HPDE6-E6E7 (cell line): Measurements from ENCODE around the gene EPHB1.
"Not testable (repeated sequence)": the region's sequence is repeated elsewhere in the genome, so short reads cannot be mapped to it uniquely, and the experiment has no call there.

Experiments used
- DNase-seq: peaks from one replicate; pipeline ENCODE4 v3.0.0; 2011; ENCODE audit warnings: missing footprints; ENCODE audit errors: extremely low spot score

The EPHB1 gene

GRCh38 chr3:134952371-134952770 lies 157.3 kb downstream of the EPHB1 start:
- DNase-seq, result no peak

DNA sequence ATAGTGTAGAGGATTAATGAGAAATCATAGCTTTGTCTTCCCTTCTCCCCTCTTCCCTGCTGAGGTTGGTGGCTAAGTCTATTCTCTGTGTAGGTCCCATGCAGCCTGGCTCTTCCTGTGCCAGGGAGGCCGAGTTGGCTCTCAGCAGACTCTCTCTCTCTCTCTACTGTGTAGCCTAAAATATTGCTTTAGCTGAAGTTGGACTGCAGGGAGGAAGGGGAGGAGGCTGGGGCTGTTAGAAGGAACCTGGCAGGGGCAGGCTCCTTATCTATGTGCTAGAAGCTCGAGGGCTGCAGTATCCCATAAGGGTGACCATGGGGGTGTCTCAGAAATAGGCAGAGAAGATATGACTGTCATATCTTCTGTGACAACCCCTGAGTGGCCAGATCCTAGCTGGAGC lies 160.8 kb downstream of the EPHB1 start:
- no peak for DNase-seq

- DNase-seq, result no peak
Observed at GRCh38 chr3:134956395-134956794, 161.3 kb downstream of the EPHB1 start.

GRCh38 chr3:134956844-134957243 lies 161.8 kb downstream of the EPHB1 start:
- DNase-seq, result no peak

DNA sequence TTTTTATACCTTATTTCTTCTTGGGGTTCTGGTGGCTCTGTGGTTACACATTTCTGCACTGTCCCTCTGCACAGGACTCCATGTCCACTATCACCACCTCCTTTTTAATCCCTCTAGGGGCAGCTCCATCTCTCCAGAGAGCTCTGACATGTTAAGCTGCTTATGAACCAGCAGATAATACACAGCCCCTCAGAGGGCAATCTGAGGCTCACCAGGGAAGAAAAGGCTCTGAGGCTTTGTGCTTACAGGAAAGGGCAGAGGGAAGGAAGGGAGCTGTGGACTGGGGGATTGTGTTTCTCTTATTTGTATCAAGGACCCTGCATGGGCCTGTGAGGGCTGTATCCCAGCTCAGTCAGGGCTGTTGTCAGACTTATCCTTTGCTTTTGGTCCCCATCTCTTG lies 164.5 kb downstream of the EPHB1 start:
- no peak for DNase-seq

- no peak for DNase-seq
Observed at GRCh38 chr3:134964226-134964625, 169.2 kb downstream of the EPHB1 start.

GRCh38 chr3:134965865-134966481 lies 170.9 kb downstream of the EPHB1 start:
- DNase-seq, result no peak

DNA sequence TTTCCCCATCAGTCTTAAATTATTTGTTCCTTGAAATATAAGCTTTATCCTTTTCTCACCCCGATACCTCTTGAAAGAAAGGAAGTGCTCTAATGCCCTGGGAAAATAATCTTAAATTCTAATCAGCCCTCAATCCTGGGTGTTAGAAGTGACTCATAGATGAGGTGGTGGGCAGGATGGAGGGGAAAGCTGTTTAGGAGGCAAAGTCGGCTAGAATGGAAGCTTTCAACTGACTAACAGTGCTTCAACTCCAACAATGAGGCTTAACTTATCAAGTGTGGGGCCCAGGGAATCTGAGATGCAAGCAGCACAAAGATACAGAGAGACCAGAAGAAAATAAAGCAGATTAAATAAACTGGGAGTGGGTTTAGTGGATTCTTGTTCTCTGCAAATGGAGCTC lies 175.8 kb downstream of the EPHB1 start:
- no peak for DNase-seq

- no peak for DNase-seq
Observed at GRCh38 chr3:134971306-134971705, 176.2 kb downstream of the EPHB1 start.

- DNase-seq, result not testable (repeated sequence)
Observed at GRCh38 chr3:134971907-134972306, 176.8 kb downstream of the EPHB1 start.

DNA sequence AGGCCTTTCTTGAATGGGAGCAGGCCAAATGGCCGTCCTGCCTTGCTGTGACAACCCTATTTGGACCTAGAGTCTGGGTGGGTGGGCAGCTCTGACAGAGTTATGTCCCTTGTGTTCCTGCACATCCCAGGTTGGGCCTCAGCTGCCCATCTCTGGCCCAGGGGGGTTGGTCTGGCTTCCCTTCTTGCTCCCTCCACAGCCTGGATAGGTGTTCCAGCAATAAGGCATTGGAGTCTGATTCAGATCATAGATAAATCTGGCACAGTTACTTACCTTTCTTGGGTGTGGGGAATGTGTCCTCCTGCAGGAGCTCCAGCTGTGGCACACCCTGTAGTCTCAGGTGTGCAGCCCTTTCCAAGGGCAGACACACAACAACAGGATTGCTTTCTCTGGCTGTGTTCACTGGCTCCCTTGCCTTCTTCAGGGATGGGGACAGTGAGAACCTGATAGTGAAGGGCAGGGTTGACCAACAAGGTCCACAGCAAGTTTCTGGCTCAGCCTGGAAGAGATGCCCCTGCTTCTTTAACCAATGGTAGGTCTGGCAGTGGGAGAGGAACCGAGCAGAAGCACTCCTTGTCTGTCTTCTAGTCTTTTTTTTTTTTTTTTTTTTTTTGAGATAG lies 177.9 kb downstream of the EPHB1 start:
- no peak for DNase-seq

- DNase-seq, result no peak
Observed at GRCh38 chr3:134974624-134975023, 179.6 kb downstream of the EPHB1 start.

DNA sequence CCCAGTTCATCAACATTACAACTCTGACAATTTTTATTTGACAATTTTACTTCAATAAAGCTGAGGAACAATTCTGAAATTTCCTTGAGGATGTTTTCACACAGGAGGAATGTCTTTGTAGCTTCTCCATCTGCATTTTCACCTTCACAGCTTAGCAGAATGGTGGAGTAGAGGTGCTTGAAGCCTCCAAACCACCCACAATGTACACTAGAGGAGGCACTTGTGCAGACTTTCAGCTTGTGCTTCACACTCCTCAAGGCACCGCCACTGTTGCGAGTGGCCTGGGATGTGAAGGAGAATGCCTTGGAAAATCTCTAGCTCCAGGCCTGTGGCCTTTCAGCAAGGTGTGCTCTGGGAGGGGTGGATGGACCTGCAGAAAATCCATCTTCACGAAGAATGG lies 181.9 kb downstream of the EPHB1 start:
- no peak for DNase-seq

GRCh38 chr3:134978658-134979057 lies 183.6 kb downstream of the EPHB1 start:
- no peak for DNase-seq

- DNase-seq, result no peak
Observed at GRCh38 chr3:134985864-134986715, 191.0 kb downstream of the EPHB1 start.

DNA sequence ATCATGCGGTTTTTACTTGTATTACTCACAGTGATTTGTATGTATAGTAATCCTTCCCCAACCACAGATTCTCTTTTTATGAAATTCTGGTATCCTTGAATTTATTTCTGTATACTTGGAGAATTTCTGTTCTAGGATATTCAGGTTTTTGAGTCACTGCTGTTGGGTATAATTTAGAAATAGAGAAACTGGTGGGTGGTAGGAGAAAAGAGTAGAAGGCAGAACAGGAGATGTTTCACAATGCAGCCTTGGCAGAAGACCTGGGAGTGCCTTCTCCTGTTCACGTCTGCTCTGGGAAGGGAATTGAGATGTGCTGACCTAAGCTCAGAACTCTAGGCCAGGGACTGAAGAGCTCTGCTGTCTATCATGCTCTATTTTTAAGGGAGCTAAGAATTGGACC lies 193.6 kb downstream of the EPHB1 start:
- DNase-seq, result no peak

- DNase-seq, result no peak
Observed at GRCh38 chr3:134991003-134991402, 195.9 kb downstream of the EPHB1 start.

- DNase-seq, result no peak
Observed at GRCh38 chr3:134991472-134992010, 196.5 kb downstream of the EPHB1 start.

- DNase-seq, result no peak
Observed at GRCh38 chr3:134992180-134992579, 197.1 kb downstream of the EPHB1 start.

DNA sequence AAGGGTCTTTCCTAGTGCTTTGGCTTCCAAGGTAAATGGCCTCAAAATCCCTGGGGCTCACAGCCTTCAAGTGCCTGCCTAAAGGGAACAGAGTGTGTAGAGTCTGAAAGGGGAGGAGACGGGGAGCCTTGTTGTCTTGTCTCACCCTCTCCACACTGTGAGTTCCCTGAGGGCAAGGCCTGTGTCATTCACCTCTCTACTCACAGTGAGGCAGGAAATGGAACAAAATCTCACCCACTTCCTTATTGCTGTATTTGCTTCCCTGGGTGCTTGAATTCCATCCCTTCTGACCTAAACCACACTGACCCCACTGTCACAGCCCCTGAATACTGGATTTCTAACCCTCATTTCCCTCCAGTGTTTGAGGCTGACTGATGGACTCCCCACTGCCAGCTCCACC lies 197.5 kb downstream of the EPHB1 start:
- no peak for DNase-seq

DNA sequence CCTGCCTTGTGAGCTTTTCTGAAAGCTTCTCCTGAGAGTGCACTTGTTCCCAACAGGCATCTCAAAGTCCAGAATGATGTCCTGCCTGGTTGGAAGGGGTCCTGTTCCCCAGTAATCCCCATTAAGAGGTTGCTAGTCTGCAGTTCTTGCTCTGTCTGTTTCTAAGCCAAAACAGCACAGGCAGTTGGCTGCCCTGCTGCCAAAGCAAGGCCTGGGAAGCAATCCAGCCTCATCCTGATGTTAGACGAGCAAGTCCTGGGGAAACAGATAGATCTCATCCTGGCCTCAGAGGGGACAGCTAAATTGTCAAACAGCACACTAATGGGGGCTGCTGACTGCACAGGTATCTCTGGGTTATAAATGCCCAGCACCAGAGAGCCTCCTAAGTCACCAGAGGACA lies 198.0 kb downstream of the EPHB1 start:
- no peak for DNase-seq

- DNase-seq, result no peak
Observed at GRCh38 chr3:134998158-134998557, 203.1 kb downstream of the EPHB1 start.

DNA sequence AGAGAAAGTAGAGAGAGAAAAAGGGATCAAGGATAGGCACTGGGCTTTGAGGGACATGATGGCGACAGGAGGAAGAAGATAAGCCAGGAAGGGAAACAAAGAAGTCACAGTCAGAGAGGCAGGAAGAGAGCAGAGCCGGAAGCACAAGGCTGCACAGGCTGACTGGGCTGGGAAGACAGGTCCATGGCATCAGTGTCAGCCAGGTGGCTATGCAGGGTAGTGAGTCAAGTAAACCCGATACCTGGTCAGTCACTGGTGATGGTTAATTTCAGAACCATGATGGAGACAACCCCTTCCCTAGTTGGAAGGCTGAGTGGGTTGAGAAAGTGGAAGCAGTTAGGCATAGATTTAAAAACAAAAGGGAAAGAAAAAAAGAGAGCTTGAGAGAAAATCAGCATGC lies 203.8 kb downstream of the EPHB1 start:
- no peak for DNase-seq
